ENCODE measurements around the gene CNMD.

The CNMD gene

DNA sequence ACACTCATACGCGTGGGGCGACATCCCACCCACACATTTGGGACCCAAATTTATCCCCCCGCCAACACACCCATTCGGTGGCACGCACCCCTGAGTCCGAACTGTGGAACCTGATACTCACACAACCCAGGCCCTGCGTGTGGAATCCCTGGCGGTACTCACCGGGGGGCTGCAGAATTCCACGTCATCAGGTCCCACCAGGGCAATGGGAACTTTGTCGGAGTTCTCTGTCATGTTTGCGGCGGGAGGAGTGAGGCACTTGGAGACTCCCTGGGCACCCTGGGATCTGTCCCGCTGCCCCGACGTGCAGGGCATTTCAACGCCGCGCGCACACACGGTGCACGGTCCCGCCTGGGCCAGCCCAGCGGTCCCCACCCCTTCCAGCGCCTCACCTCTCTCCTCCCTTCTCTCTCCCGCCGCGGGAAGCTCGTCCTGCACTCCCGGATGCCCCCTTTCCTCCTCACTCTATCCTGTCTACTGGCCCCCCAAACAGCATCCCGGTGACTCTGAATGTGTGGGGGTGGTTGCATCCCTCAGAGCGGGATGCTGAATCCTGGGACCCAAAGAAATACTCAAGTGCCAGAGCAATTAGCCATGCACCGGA is at the start of gene CNMD:
Gene CNMD (minus strand): TSS at position 353 of the 604 bp plus-strand sequence. CDS start 119 bp downstream, at position 234.
- no peak for DNase-seq

DNA sequence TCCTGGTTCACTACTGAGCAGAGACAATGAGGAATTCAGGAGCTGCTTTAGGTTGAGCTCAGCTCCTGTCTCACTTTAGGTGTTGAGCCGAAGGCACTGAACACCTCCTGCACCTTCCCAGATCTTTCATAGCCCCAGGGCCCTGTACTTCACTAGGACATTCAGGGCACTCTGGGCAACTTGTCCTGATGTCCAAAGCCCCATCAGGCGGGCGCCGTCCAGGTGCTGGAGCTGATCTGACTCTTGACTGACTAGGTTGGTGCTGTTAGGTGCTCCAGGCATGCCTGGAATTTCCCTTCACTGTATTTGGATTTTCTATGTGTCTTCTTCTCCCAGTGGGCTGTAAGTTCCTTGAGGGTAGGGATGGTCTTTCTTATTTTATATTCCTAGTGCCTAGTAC is 48.4 kb upstream of the CNMD start:
- DNase-seq, result no peak

DNA sequence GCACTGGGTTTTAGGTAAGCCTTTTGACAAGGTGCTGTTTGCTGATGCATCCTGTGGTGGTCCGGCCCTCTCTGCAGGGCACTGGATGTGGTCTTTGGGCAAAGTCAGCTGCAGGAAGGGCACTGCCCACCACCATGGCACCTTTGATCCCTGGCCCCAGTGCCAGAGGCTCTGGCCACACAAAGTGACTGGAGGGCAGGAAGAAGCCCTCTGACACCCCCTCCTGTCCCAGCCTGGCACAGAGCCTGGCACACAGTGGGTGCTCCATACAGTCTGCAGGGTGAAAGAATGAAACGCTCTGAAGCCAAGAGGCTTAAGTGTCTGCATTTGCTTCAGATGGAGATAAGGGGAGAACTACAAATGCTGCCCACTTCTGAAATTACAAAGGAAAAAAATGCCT is 47.6 kb upstream of the CNMD start:
- DNase-seq, result no peak

DNA sequence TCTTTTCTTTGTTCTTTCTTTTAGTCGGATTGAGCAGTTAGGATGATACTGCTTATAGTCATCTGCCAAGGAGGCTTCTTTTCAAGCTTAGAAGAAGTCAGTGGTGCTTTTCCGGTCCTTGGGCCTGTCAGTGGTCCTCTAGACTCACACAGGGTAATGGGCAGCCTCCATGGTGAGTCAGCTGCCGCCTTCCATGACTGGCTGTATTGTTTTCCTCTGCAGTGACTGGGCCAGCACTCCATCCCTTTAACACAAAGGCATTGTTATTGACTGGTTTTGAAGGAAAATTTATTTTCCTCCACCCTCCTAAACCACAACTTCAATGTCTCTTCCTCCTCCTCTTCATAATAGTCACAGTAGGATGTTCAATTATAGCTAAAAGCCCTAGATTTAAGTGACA is 47.1 kb upstream of the CNMD start:
- no peak for DNase-seq

DNA sequence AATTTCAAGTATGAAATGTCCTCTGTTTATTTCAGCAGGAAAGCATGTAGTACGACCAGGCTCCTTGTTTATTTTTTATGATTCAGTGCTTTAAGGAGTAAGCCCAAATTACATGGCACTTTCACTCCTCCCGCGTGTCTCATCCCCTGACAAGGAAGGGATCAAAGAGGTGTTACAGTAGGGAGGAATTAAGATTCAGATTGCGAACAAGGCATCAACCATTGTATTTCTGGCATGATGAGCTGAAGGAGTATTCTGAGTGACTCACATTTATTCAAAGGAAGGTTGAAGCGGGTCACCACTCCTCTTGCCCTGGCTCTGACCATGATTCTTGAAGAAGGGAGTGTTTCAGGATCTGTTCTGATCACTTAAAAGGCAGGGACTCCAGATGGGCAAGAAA is 46.1 kb upstream of the CNMD start:
- DNase-seq, result no peak

DNA sequence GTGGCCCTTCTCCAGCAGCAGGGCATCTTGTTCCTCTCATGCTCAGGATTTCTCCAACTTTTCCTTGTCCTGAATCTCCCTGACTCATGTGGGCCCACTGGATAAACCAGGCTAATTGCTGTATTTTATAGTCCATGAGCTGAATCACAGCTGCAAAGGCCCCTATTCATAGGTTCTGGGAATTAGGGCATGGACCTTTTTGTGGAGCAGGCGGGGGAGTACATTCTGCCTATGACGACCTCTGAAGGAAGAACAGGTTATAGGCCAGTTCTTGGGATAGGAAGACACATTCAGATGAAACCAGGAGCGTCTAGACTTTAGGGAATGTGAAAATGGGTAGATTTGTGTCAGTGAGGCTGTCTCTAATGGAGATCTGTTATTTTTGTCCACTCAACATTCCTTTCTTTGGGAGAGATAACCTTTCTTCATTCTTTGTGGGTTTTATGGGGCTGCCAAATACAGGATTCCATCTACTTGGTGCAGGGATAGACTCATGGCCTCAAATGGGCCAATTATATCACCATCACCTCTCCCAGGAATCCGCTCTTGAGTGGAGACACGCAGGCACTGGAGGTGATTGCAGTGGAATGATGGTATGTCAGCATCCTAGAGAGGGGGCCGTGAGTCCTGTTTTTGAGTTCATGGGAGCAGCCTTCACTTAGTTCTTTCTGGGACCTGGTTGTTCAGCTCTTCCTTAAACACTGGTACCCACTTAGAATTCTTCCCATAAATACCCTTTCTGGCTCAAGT is 45.1 kb upstream of the CNMD start:
- no peak for DNase-seq

DNA sequence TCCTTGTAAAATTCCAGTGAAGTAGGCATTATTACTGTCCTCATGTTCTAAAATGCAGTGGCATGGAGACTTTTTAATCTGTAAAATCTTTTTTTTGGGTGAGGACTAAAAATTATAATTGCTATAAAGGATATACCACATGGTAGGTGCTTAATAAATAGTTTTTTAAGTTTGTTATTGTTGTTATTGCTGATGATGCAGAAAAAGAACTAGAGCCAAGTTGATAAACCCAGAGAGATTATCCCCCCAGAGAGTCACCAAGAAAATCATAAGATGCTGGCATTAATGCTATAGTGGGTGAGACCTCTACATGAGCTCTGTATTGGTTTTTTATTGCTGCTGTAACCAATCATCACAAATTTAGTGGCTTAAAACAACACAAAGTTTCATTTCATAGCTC is 44.3 kb upstream of the CNMD start:
- DNase-seq, result no peak

DNA sequence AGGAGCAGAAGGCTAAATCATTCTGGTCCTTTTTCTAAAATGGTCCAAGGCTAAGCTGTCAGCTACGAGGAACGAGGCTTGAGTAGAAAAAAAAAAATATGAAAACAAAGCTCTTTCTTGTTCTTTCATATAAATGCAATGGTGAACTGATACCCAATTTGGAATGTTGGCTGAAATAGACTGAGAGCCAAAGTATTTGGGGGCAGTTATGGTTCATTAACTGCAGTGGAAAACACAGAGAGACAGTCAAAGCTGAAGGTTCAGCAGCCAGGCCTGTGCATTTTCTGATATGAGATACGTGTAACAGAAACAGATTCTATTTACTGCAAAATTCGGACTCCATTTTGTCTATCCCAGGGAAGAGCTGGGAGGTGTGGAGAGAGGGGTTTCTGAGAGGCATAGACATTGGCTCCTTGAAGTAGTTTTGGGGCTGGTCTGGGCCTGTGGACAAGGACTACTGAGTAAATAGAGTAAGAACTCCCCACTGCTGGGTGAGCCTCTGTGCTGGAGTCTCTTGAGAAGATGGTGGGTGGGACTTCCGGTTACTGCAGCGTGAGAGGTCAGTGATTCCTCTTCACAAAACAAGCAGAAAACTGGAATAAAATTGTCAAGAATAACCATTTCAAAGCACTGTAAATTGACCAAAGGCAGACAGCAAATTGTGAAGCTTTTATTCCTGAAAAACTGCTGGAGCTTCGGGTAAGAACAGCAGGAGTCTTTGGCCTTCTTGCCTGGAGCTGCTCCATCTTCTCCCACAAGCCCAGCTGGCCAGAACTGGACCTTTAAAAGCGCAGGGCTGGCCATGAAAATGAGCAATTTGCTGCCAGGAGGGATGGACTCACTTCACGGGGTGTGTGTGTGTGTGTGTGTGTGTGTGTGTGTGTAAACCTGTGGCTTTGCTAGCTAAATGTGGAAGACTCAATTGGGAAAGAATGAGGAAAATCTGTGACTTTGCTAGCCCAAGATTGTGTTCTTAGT is 43.1 kb upstream of the CNMD start:
- DNase-seq, result no peak

DNA sequence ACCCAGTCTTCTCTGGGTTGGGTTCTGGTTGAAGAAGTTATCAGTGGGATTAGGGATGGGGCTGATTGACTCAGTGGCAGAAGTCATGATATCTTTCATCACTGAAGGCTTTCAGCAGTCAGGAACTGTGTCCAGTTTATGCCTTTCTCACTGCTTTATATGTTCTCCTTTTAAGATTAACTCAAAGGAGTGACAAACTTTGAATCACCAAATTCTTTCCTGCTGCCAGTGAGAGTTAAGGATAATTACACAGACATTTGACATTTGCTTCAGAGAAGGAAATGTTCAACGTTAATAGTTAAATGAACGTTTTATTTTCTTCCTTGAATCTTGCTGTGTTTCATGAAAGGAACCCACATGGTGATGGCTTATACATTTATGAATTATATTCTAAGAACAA is 41.0 kb upstream of the CNMD start:
- DNase-seq, result no peak

DNA sequence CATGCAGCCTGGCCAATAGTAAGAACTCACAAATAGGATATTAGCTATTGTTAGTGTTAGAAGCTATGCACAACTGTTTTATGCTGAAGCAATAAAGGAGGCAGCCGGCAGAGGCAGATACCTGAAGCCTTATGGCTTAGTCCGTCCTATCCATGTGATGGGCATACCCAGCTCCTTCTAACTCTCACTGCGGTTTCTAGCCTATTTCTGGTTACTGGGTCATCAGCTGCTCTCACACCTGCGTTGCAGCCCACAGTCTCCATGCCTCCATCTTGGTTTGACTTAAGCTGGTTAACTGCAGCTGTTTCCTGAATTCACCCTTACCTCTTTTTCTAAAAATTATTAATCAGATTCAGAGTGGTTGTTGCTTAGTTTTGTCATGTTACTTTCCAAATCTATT is 40.5 kb upstream of the CNMD start:
- DNase-seq, result no peak

DNA sequence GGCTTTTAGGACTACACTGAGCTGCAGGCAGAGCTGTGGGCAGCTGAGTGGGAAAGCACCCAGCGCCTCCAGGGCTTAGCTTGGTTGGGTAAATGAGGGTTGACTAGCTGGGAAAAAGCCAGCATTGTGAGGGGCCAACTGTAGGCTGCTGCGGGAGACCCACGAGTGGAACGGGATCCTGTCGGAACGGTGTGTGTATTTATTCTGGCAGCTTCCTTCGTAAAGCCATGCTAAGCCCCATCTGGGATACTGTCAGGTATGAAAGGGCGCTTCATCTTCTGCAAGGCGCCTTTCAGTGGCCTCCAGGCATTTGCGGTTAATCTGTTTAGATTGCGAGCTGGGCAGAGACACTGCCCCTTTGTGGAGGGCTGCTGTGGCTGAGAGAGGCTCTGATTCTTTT is 39.5 kb upstream of the CNMD start:
- no peak for DNase-seq

DNA sequence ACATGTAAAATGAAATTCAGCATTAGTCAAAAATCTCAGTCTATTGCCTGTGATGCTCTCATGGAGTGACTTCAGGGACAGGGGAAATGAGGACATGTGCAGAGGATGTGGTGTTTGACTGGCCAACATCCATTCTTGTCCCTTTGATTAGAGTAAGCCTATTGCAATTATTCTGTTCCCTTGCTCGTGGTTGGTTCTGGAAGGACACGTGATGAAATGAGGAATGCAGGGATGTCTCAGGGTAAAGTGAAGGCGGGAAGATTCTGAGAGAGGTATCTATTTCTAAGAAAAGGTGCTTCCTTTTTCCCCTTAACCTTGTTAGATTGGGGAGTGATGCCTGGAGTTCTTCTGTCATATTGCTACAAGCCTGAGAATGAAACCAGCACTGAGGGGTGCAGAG is 37.1 kb upstream of the CNMD start:
- no peak for DNase-seq

DNA sequence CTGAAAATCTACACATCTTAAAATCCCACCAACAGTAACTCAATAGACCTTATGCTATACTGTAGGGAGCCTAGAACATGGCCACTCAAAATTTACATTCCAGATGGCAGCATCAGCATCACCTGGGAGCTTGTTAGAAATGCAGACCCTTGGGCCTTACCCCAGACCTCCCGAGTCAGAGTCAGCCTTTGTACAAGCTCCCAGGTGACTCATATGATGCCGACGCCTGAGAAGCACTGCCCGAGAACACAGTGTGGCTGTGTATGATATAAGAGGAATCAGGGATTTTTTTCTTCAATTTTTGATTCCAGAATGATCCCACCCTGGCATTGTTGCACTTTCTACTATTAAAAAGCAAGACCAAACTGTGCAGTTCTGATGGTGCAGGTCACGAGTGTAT is 35.9 kb upstream of the CNMD start:
- no peak for DNase-seq

DNA sequence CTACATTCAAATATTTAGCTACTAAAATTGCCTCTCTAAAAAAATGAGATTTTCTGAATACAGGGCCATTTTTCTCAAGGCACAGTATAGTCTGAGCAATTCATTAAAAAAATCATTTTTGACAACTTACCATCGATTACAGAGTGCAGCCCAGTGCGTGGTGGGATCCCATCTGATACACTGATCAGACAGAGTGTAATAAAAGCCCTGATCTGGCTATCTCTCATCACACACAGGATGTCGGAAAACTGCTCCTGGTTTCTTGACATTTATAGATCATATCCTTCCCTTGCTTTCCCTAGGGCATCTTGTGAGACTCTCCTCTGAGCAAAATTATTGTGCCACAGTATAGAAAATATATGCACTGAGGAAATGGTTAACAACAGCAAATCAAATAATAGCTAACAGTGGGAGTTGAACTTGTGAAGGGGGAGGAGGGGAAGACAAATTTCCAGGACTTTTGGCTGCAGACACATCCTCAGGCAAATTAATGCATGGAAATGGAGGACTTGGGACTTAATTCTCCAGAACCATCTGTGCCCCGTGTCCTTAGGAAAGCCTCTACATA is 28.4 kb upstream of the CNMD start:
- no peak for DNase-seq

DNA sequence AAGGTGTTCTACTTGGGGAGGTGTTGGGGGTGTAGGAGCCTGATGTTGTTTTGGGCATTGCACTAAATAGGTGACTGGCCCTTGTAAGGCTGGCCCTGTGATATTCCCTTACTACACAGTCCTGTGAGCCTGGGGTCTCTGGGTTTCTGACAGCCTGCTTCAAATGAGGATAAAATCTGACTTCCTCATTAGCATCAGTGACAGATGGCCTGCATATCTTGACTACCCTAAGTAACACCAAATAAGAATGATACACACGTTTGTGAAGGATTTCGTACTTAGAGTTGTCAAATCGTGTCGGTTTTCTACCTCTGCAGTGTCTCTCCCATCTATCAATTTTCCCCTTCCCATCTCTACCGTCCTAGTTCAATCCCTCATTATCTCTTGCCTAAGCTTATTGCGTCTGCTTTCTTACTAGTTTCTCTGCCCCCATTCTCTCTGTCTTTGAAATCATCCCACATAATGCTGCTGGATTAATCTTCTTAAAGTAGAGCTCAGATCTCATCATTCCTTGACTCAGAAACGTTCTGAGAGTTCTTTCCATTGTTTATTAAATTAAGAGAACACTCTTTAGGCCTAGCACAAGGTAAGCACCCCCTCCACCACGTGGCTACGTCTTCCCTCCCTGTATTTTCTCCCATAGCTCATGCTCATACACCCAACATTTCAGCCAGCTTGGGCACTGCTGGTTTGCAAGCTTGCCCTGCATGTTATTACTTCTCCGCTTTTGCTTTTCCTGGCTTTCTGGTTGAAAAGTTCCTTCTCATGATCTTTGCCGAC is 26.2 kb upstream of the CNMD start:
- no peak for DNase-seq

DNA sequence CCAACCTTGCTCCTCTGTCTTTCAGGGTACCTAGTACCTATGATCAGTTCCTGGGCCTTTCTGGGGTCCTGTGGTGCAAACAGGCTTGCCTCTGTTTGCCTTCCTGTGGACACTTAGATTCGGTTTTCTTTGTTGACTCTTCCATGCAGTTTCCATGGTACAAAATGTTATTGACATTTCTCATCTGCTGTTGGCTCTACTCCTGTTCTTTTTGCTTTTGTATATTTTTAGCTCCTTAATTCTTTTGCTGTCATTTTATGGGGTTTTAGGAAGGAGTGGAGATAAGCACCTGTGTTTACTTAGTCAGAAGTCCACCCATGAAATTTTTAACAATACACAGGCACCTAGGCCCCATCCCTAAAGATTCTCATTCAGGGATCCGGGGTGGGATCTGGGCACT is 20.5 kb upstream of the CNMD start:
- DNase-seq, result no peak

DNA sequence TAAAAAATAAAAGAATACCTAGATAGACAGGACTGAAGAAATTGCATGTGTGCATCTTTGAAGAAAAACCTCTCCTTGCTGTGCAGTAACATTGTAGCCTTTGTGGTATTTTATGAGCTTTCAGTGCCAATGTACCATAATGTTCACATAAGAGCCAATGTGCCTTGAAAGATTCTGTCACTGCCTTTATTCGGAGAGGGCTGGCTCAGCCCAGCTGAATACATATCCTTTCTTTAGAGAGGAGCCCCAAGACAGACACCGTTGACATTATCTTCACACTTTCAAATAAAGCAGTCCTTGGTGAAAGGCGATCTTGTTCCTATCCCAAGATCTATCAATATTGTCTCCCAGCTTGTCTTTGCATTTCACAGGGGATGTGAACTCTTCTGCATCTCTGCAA is 18.5 kb upstream of the CNMD start:
- DNase-seq, result no peak

DNA sequence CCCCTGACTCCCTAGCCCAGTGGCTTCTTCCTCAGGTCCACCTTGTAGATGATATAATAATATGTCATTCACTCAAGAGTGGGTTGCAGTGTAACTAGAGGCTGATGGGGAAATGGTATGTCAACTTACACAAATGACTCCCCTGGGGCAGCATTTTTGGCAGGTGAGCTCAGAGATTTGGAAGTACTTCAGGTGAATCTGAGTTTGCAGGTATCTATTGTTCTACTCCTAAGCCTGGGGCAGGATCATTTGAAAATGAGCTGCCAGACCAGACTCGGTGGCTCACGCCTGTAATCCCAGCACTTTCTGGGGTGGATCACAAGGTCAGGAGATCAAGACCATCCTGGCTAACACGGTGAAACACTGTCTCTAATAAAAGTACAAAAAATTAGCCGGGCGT is 11.6 kb upstream of the CNMD start:
- no peak for DNase-seq

DNA sequence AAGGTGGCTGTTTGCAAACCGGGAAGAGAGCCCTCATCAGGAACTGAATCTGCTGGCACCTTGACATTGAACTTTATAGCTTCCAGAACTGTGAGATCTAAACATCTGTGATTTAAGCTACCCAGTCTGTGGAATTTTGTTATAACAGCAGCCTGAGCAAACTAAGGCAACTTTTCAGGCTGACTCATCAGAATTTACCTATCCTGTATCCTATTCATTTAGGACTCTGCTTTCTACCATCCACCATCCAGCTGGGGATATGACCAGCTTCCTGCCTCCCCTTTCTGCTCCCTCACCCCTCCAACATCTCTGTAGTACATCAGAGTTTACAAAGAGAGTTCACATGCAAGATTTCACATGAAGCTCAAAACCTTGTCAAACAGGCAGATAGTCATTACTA is 11.1 kb upstream of the CNMD start:
- DNase-seq, result no peak

DNA sequence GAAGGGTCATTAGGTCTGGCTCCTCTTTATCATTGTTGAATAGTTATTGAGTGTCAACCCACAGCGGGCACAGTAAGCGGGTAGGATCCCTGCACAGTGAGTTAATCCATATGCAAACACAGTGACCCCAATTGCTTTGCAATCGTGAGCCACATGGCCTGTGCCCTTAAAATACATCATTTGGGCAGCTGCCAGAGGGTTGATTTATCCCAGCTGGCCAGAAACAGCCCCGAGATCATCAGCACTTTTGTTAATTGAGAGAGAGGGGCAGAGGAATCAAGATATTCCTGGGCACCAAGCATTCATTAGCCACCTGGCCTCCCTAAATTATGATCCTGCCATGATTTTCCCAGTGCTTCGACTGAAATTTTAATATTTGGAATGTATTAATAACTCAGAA is 9.8 kb upstream of the CNMD start:
- DNase-seq, result no peak

DNA sequence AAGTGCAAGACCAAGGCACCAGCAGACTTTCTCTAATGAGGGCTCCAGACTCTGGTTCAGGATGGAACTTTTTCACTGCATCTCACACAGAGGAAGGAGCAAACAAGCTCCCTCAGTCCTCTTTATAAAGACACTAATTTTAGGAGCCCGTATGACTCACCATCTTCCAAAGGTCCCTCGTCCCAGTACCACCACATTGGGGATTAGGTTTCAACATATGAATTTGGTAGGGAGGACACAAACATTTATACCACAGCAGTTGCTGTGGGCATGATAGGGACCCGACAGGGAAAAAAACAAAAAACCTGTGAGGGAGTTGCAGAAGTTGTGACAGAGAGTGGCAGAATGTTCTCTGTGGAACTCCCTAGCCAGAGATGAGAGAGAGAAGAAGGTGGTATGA is 6.5 kb upstream of the CNMD start:
- no peak for DNase-seq

DNA sequence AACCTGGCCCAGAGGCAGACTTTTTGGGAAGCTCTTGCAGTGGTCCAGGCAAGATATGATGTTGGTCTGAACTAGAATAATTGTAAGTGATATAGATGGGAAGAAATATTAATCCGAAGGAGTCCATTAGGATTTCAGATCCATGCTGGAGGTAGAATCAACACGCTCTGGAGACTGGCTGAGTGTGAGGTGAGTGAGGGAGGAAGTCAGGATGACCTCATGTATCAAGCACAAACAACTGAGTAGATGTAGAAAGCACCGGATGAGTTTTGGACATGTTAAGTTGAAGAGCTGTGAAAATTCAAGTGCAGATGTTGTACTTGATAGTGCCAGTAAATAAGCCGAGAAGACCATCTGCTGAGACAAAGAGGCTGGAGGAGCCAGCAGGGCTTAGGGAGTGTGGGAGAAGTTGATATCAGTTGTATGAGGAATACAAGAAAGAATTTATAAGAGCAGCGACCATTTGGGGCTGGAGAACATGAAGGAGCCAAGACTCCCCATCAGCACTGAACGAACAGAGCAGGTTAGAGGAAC is 5.3 kb upstream of the CNMD start:
- DNase-seq, result no peak
